Hematopoietic multipotent progenitor cell treated with erythropoietin and hydrocortisone succinate and interleukin-3 and kit ligand, for 4 days (in vitro differentiated cells): ENCODE measurements around the gene RCE1.

Experiments
- DNase-seq: peaks from one replicate; pipeline ENCODE4 v3.0.0-alpha.2; 2015

RCE1 gene

GRCh38 chr11:66845143-66845875, 2.1 kb downstream of the RCE1 start:
- DNase-seq: no peak

GRCh38 chr11:66845876-66846212, 2.6 kb downstream of the RCE1 start:
- no peak for DNase-seq

- no peak for DNase-seq
Measured at GRCh38 chr11:66846671-66847091, 3.4 kb downstream of the RCE1 start.

GRCh38 chr11:66847461-66848232, 4.4 kb downstream of the RCE1 start:
- DNase-seq: no peak

- no peak for DNase-seq
Measured at GRCh38 chr11:66848671-66849500, 5.6 kb downstream of the RCE1 start.

GRCh38 chr11:66849501-66850234, 6.4 kb downstream of the RCE1 start:
- no peak for DNase-seq

- no peak for DNase-seq
Measured at GRCh38 chr11:66850235-66850587, 7.0 kb downstream of the RCE1 start.

GRCh38 chr11:66850588-66851238, 7.5 kb downstream of the RCE1 start:
- DNase-seq: no peak

- DNase-seq: no peak
Measured at GRCh38 chr11:66851239-66851596, 8.0 kb downstream of the RCE1 start.

- peak; percentile 74 for DNase-seq
Measured at GRCh38 chr11:66851698-66852465, 8.6 kb downstream of the RCE1 start.

GRCh38 chr11:66852466-66853241, 9.4 kb downstream of the RCE1 start:
- DNase-seq: no peak

GRCh38 chr11:66853242-66854229, 10.3 kb downstream of the RCE1 start:
- DNase-seq: no peak

GRCh38 chr11:66854231-66854661, 11.0 kb downstream of the RCE1 start:
- no peak for DNase-seq

GRCh38 chr11:66854729-66855211, 11.5 kb downstream of the RCE1 start:
- DNase-seq: no peak

GRCh38 chr11:66855574-66856495, 12.6 kb downstream of the RCE1 start:
- DNase-seq: peak; percentile 97

- DNase-seq: no peak
Measured at GRCh38 chr11:66856496-66857233, 13.4 kb downstream of the RCE1 start, which contains the start of gene LRFN4. Gene LRFN4, plus strand, starts transcription at chr11:66857064. Its CDS starts 681 bp downstream, at chr11:66857745.

- DNase-seq: peak; percentile 32
Measured at GRCh38 chr11:66857234-66857926, 14.1 kb downstream of the RCE1 start.
